DMS 273 (cell line): ENCODE measurements around the gene GPR34.
"Not testable (repeated sequence)": the region's sequence is repeated elsewhere in the genome, so short reads cannot be mapped to it uniquely, and the experiment has no call there.

Experiments used
- DNase-seq: peaks from one replicate; lab custom pipeline; 2025; ENCODE audit not compliant: unreplicated experiment; lab: John Stamatoyannopoulos, UW

Gene GPR34

GRCh38 chrX:41693024-41693423 is 4.3 kb downstream of the GPR34 start:
- no peak for DNase-seq

GRCh38 chrX:41695426-41695825 is 6.7 kb downstream of the GPR34 start:
- no peak for DNase-seq

GRCh38 chrX:41703574-41704029 is 14.8 kb downstream of the GPR34 start:
- DNase-seq = no peak

- DNase-seq = no peak
Measured at GRCh38 chrX:41705042-41705441, 16.3 kb downstream of the GPR34 start.

- DNase-seq = no peak
Measured at GRCh38 chrX:41705680-41706374, 17.1 kb downstream of the GPR34 start.

- no peak for DNase-seq
Measured at GRCh38 chrX:41707218-41707617, 18.4 kb downstream of the GPR34 start.

- DNase-seq = no peak
Measured at GRCh38 chrX:41708486-41708885, 19.7 kb downstream of the GPR34 start.

- DNase-seq = no peak
Measured at GRCh38 chrX:41711021-41711667, 22.4 kb downstream of the GPR34 start.

- DNase-seq = no peak
Measured at GRCh38 chrX:41716222-41716621, 27.4 kb downstream of the GPR34 start.

GRCh38 chrX:41716767-41717473 is 28.1 kb downstream of the GPR34 start:
- DNase-seq = no peak

GRCh38 chrX:41718481-41719235 is 29.9 kb downstream of the GPR34 start:
- no peak for DNase-seq

GRCh38 chrX:41719610-41720009 is 30.8 kb downstream of the GPR34 start:
- not testable (repeated sequence) for DNase-seq

GRCh38 chrX:41720125-41720779 is 31.5 kb downstream of the GPR34 start:
- DNase-seq = no peak

- DNase-seq = no peak
Measured at GRCh38 chrX:41721590-41721989, 32.8 kb downstream of the GPR34 start.

GRCh38 chrX:41722214-41722613 is 33.4 kb downstream of the GPR34 start:
- no peak for DNase-seq

- DNase-seq = no peak
Measured at GRCh38 chrX:41722816-41723618, 34.2 kb downstream of the GPR34 start.

GRCh38 chrX:41723826-41724225 is 35.1 kb downstream of the GPR34 start, which contains the start of gene GPR82:
GPR82 (plus strand) TSS chrX:41724181; CDS start chrX:41727027, 2,846 bp downstream.
- DNase-seq = no peak

GRCh38 chrX:41728125-41728524 is 39.4 kb downstream of the GPR34 start:
- no peak for DNase-seq

GRCh38 chrX:41730081-41730480 is 41.3 kb downstream of the GPR34 start:
- no peak for DNase-seq

- DNase-seq = no peak
Measured at GRCh38 chrX:41732260-41732659, 43.5 kb downstream of the GPR34 start.
